ENCODE data around the gene SGSM2.

SGSM2 gene

GRCh38 chr17:2399572-2400473 lies 62.5 kb downstream of the SGSM2 start:
- peak; percentile 88 to 94 (median 94) for DNase-seq

- peak in 1 of 3 experiments; percentile 52 for DNase-seq
Observed at GRCh38 chr17:2400474-2400866, 63.2 kb downstream of the SGSM2 start.

- peak; percentile 86 to 94 (median 91) for DNase-seq
Observed at GRCh38 chr17:2400877-2401425, 63.6 kb downstream of the SGSM2 start, which contains the start of gene MNT. MNT (minus strand) TSS chr17:2401060; CDS start chr17:2400712, 348 bp downstream.

GRCh38 chr17:2401426-2402221 lies 64.3 kb downstream of the SGSM2 start:
- DNase-seq, result peak; percentile 95 to 98 (median 95)

DNA sequence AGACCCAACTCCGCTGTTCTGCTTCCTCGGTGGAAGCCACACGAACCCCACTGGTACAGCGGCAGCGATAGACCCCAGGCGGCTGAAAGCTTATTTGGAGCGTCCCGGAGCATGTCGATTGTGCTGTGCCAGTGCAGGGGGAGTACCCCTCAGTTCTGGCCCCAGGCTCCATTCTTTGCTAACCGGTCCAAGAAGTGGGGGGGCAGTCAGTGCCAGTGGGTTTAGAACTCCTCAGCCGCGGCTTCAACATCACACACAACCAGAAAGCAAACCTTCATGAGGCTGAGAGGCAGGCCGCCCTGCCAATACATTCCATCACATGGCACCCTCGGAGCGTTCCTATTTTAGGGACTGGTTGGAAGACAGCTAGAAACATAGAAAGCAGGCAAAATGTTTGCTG lies 65.2 kb downstream of the SGSM2 start:
- no peak for DNase-seq

- no peak for DNase-seq
Observed at GRCh38 chr17:2403044-2403443, 65.7 kb downstream of the SGSM2 start.

- DNase-seq, result no peak
Observed at GRCh38 chr17:2405247-2405926, 68.1 kb downstream of the SGSM2 start.

GRCh38 chr17:2406271-2406902 lies 69.1 kb downstream of the SGSM2 start:
- DNase-seq, result no peak

DNA sequence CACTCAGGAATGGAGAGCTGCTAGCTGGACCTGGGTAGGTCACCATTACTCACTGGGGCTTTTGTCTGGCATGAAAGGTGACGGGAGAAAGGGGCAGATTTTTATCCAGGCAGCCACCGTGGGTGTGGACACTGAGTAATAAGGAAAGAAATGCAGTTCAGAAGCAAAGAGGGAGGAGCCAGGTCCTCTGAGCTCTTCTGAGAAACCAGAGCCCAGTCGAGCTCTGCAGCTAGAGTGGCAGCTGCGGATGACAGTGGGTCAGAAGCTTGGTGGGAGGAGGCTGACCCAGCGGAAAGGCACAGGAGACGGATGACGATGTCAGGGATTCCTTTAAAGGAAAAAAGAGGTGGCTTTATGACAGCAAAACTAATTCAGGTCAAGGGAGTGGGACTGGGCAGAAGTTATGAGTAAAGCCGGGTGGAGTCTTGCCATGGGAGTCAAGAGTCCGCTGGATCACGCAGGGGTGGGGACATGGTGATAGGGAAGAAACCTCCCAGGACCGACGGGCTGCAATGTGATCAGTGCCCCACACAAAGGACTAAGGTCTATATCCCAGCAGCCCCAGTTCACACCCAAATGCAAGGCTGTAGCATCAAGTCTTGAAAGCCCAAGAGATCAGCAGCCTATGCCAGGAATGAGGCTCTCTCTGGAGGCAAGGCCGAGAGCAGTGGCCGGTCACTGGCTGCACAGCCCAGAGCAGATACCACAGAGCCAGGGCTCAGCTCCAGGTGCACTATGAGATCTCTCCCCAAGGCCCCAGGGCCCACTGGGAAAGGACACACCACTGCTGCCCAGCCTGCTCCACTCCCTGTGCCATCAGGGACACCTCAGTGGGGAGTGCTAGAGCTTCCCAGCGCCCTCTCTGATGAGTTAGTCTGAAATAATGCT lies 69.8 kb downstream of the SGSM2 start:
- no peak for DNase-seq

DNA sequence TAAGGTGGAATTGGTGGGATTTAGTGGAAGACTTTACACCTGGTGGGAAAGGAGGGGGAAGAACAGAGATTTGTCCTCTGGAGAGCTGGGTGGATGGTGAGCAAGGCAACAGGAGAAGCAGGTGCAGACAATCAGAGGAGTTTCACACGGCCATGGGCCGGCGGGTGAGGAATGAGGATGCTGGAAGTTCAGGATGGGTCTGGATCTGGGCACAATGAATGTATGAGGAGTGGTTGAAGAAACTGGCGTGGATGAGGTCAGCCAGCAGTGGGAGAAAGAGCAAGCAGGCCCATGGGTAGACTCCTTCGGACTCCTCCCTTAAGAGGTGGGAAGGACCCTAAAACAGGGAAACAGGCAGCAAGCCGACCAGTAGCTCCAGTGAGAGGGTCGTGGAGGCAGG lies 73.7 kb downstream of the SGSM2 start:
- DNase-seq, result no peak

- DNase-seq, result no peak
Observed at GRCh38 chr17:2412561-2413021, 75.3 kb downstream of the SGSM2 start.

GRCh38 chr17:2414446-2415064 lies 77.3 kb downstream of the SGSM2 start:
- DNase-seq, result no peak

DNA sequence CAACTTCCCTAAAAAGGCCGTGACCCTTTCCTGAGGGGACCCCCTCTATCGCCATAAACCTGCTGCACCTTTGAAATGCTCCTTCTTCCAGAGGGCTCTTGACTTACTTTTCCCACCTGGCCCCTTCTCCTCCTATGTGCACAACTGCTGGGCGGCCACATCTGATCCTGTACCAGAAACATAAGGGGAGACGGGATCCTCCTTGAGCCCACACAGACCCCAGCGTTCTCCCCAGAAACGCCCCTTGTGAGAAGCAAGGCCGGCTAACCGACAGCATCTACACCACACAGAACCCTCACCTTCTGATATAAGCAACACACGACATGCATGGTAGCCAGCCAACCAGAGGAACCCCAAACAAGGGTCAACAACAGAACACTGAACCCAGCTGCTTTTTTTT lies 77.8 kb downstream of the SGSM2 start:
- no peak for DNase-seq

GRCh38 chr17:2416010-2416734 lies 78.9 kb downstream of the SGSM2 start:
- peak; percentile 49 to 81 (median 76) for DNase-seq

DNA sequence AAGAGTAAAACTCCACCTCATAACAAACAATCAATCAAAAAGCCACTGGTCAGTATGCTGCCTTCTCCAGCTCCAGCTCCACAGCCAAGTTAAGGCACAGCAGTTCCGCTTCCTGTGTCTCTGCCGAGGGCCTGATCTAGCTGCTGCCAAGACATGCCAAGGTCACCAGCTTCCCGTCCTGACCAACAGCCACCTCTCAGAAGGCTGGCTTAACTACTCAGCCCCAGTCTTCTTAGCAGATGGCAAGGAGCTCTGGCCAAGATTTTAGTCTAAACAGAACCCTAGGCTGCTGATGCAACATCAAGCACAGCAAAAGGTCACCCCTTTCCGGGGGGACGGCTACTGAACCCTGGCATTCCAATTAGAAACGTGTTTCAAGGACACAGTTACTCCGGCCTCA lies 81.3 kb downstream of the SGSM2 start:
- DNase-seq, result no peak

- DNase-seq, result no peak
Observed at GRCh38 chr17:2419486-2419885, 82.2 kb downstream of the SGSM2 start.

DNA sequence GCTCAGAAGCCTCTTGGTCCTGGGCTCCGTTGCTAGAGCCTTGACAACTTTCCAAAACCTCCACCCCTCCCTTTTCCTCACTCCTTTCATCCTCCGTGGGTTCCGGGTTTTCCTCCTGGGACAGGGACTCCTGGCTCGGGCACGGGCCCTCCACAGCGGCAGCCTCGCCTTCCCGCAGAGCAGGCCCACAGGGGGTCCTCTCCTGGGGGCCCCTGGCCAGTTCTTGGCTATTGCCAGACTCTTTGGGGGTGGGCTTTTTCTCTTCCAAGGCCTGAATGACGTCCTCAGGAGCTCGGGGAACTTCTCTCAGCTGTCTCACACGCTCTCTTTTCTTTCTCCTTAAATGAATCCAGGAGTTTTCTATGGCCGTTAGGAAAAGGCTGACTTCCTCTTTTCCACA lies 82.9 kb downstream of the SGSM2 start:
- DNase-seq, result no peak

DNA sequence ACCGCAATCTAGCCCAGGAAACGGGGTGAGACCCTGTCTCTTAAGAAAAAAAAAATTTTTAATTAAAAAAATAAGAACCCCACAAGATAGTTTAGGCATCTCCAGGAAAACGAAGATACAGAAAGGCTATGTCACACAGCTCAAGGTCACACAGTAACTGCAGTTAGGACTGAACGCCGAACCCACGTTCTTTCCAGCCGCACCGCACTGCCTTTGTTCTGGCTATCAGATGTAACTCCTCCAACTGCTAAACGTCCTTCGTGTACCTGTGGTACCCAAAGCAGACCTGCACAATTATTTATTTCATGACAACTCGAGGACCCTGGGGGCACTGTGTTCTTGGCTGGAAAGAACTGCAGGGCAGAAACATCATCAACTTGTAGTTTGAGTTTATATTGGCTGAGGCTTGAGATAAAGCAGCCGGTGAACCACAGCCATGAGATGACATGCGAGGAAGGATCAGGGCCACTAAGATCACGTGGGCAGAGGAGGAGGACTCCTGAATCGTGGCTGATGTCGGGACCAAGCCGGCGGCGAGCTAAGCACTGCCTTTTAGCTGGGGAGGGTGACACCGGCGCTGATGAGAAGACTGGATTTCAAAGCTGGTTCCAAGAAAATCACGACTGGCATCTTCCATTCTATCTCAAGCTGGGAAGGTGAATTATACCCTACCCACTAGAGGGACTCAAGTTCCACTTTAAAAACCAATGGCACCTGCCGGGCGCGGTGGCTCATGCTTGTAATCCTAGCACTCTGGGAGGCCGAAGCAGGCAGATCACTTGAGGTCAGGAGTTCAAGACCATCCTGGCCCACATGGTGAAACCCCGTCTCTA lies 84.2 kb downstream of the SGSM2 start:
- peak; percentile 12 to 69 (median 55) for DNase-seq

- DNase-seq, result peak in 2 of 3 experiments; percentile 29 to 56
Observed at GRCh38 chr17:2423271-2423670, 86.0 kb downstream of the SGSM2 start.
